H9 (cell line): ENCODE data around the gene IGFALS. TPM values are rescaled to one million over a fixed set of nuclear protein-coding genes. Genes with fewer than 3 reads are reported as not detected.
A peak's percentile ranks its signal among the peaks of the same experiment; 100 is the strongest.

Experiments used
- DNase-seq: peaks from one replicate; pipeline ENCODE4 v3.0.0-alpha.2; 2017
- H2AFZ ChIP-seq: one replicate; pipeline ENCODE4 v1.6.1; 2013; ENCODE audit warnings: mild to moderate bottlenecking, low read length, control low read depth, moderate library complexity
- H2AK5ac ChIP-seq: 2 replicates; pipeline ENCODE4 v1.6.1; 2013; ENCODE audit warnings: low read length, control low read depth, mixed read lengths; ENCODE audit not compliant: insufficient read length
- H2BK120ac ChIP-seq: one replicate; pipeline ENCODE4 v1.6.1; 2013; ENCODE audit warnings: low read depth, mild to moderate bottlenecking, low read length, control low read depth, inconsistent platforms; ENCODE audit not compliant: poor library complexity, severe bottlenecking
- H2BK12ac ChIP-seq: 2 replicates; pipeline ENCODE4 v1.6.1; 2013; ENCODE audit warnings: low read length, control low read depth, mixed read lengths, low read depth; ENCODE audit not compliant: insufficient read length
- H2BK15ac ChIP-seq: 2 replicates; pipeline ENCODE4 v1.6.1; 2013; ENCODE audit warnings: low read depth, low read length, control low read depth
- H2BK20ac ChIP-seq: one replicate; pipeline ENCODE4 v1.6.1; 2013; ENCODE audit warnings: low read depth, mild to moderate bottlenecking, low read length, control low read depth, inconsistent platforms; ENCODE audit not compliant: poor library complexity, severe bottlenecking
- H2BK5ac ChIP-seq: 2 replicates; pipeline ENCODE4 v1.6.1; 2013; ENCODE audit warnings: low read length, control low read depth, mixed read lengths; ENCODE audit not compliant: insufficient read length
- H3K14ac ChIP-seq: 2 replicates; pipeline ENCODE4 v1.6.1; 2013; ENCODE audit warnings: low read length, control low read depth; ENCODE audit not compliant: insufficient read depth
- H3K18ac ChIP-seq: 2 replicates; pipeline ENCODE4 v1.6.1; 2013; ENCODE audit warnings: low read depth, mild to moderate bottlenecking, mixed read lengths, low read length, control low read depth; ENCODE audit not compliant: insufficient read length
- H3K23ac ChIP-seq: 2 replicates; pipeline ENCODE4 v1.6.1; 2013; ENCODE audit warnings: low read length, control low read depth, mixed read lengths, low read depth; ENCODE audit not compliant: insufficient read length
- H3K23me2 ChIP-seq: 2 replicates; pipeline ENCODE4 v1.6.1; 2013; ENCODE audit warnings: low read depth, mild to moderate bottlenecking, mixed read lengths, low read length, control low read depth; ENCODE audit not compliant: insufficient read length, poor library complexity, severe bottlenecking
- H3K27ac ChIP-seq: 2 replicates; pipeline ENCODE4 v1.5.1; 2013; ENCODE audit warnings: low read length, control low read depth, mixed read lengths, low read depth; ENCODE audit not compliant: insufficient read length
- H3K27me3 ChIP-seq: 2 replicates; pipeline ENCODE4 v1.6.1; 2013; ENCODE audit warnings: low read length, control low read depth, inconsistent platforms; ENCODE audit not compliant: insufficient read depth
- H3K4ac ChIP-seq: 2 replicates; pipeline ENCODE4 v1.6.1; 2013; ENCODE audit warnings: low read depth, mild to moderate bottlenecking, control low read depth, inconsistent platforms, low read length, moderate library complexity
- H3K4me1 ChIP-seq: 2 replicates; pipeline ENCODE4 v1.6.1; 2013; ENCODE audit warnings: low read length, control low read depth, inconsistent platforms; ENCODE audit not compliant: insufficient read depth
- H3K4me2 ChIP-seq: 2 replicates; pipeline ENCODE4 v1.6.1; 2013; ENCODE audit warnings: low read length, control low read depth, mixed read lengths; ENCODE audit not compliant: insufficient read length, insufficient read depth
- H3K56ac ChIP-seq: 2 replicates; pipeline ENCODE4 v1.6.1; 2013; ENCODE audit warnings: low read depth, mild to moderate bottlenecking, mixed read lengths, low read length, control low read depth; ENCODE audit not compliant: insufficient read length
- H3K79me1 ChIP-seq: 2 replicates; pipeline ENCODE4 v1.6.1; 2013; ENCODE audit warnings: low read depth, mild to moderate bottlenecking, moderate library complexity, low read length, control low read depth, inconsistent platforms; ENCODE audit not compliant: insufficient read depth, poor library complexity, severe bottlenecking
- H3K79me2 ChIP-seq: 2 replicates; pipeline ENCODE4 v1.6.1; 2013; ENCODE audit warnings: low read length, control low read depth, inconsistent platforms; ENCODE audit not compliant: insufficient read depth
- H3K9ac ChIP-seq: 2 replicates; pipeline ENCODE4 v1.6.1; 2013; ENCODE audit warnings: low read length, control low read depth, mixed read lengths; ENCODE audit not compliant: insufficient read length; ENCODE audit errors: extremely low read depth
- H3K9me3 ChIP-seq: one replicate; pipeline ENCODE4 v1.6.1; 2013; ENCODE audit warnings: low read depth, low read length, inconsistent platforms; ENCODE audit not compliant: control insufficient read depth
- H3T11ph ChIP-seq: one replicate; pipeline ENCODE4 v1.6.1; 2013; ENCODE audit warnings: mild to moderate bottlenecking, low read length, control low read depth, inconsistent platforms
- H4K20me1 ChIP-seq: one replicate; pipeline ENCODE4 v1.6.1; 2013; ENCODE audit not compliant: control insufficient read depth, insufficient read length, insufficient read depth
- H4K5ac ChIP-seq: 2 replicates; pipeline ENCODE4 v1.6.1; 2013; ENCODE audit warnings: low read depth, mild to moderate bottlenecking, mixed read lengths, low read length, control low read depth; ENCODE audit not compliant: insufficient read length
- H4K8ac ChIP-seq: replicated peaks from 2 replicates; pipeline ENCODE4 v1.6.1; 2013; ENCODE audit warnings: low read length, control low read depth, mixed read lengths, low read depth; ENCODE audit not compliant: insufficient read length
- H4K91ac ChIP-seq: 2 replicates; pipeline ENCODE4 v1.6.1; 2013; ENCODE audit warnings: low read depth, mild to moderate bottlenecking, moderate library complexity, mixed read lengths, low read length, control low read depth; ENCODE audit not compliant: insufficient read length
- H3K27ac Mint-ChIP-seq, 3 experiments: 2 replicates in 2 of 3; 3 replicates in 1 of 3; pipeline ENCODE4 v1.8.0; 2020 to 2021; ENCODE audit warnings: mixed read lengths in 3 of 3, mild to moderate bottlenecking in 1 of 3, moderate library complexity in 1 of 3
- H3K27me3 Mint-ChIP-seq: 2 replicates; pipeline ENCODE4 v1.8.0; 2021; ENCODE audit warnings: low read depth, mild to moderate bottlenecking, moderate library complexity, mixed read lengths
- H3K36me3 Mint-ChIP-seq, 3 experiments: 2 replicates in 2 of 3; 3 replicates in 1 of 3; pipeline ENCODE4 v1.8.0; 2020 to 2021; ENCODE audit warnings: low read depth in 3 of 3, mixed read lengths in 3 of 3; ENCODE audit not compliant: insufficient read depth in 1 of 3
- H3K4me1 Mint-ChIP-seq, 2 experiments: 2 replicates each; pipeline ENCODE4 v1.8.0; 2020; ENCODE audit warnings: mixed read lengths in 2 of 2
- H3K4me3 Mint-ChIP-seq, 2 experiments: 2 replicates in 1 of 2; 3 replicates in 1 of 2; pipeline ENCODE4 v1.8.0; 2020 to 2021; ENCODE audit warnings: mild to moderate bottlenecking in 2 of 2, mixed read lengths in 2 of 2, moderate library complexity in 1 of 2
- H3K9me3 Mint-ChIP-seq, 2 experiments: 2 replicates in 1 of 2; 3 replicates in 1 of 2; pipeline ENCODE4 v1.8.0; 2020; ENCODE audit warnings: mild to moderate bottlenecking in 2 of 2, mixed read lengths in 2 of 2, moderate library complexity in 1 of 2
- WGBS: extraction: QIAGEN DNeasy Blood & Tissue Kit; methylation state at CpG from one replicate; pipeline ENCODE4 v1.1.7; 2013; ENCODE audit warnings: missing lambda C conversion rate, low lambda C conversion rate, mixed read lengths; ENCODE audit not compliant: insufficient read length; ENCODE audit errors: extremely low coverage; 5-methylcytosine and 5-hydroxymethylcytosine counted together
- total RNA-seq: library from RNA; stranded (reverse); gene quantifications from 2 replicates; pipeline ENCODE4 v1.2.1, GENCODE V29; 2021
- TF ChIP-seq, protein P1 (sequence below): fragments of 200-600 bp; sonication (generic); conservative IDR thresholded peaks from 3 replicates; pipeline ENCODE4 v1.8.0; 2021; ENCODE audit warnings: antibody characterized with exemption, mild to moderate bottlenecking

Gene IGFALS
- total RNA-seq, 1 experiment from 2014 or later, result not detected

DNA sequence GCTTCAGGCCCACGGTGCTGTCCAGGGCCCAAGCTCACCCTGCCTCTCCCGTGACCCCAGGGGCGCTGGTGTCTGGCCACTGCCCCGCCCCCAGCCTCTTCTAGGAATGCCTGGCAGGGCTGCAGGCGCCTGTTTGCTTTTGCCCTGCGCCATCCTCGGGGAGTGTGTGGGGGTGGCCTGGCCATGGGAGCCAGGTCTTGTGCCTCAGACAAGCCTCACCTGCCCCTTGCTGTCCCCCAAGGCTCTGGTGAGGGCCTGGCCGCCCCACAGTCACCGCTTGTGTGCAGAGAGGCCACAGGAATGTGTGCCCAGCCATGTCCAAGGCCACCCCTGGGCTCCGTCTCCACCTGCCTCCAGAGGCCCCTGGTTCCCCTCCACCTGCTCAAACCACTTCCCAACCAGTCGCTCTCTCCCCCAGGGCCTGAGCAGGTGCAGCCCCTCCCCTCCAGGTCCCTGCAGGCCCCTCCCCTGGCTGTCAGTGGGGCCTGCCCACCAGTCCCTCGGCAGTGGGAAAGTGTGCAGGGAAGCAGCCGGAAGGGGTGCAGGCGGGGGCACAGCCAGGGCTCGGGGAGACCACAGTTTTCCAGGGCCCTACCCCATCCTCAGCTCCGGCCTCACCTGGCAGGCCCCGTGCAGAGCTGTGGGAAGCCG, 841 bp upstream of the IGFALS start:
- Histone ChIP-seq H3K79me1 (no peaks in the 10 kb centered on the region), H2BK15ac (no peak overlapping the region), H3K56ac (no peak overlapping the region), H3K18ac (no peak overlapping the region), H3K14ac (no peak overlapping the region), H3K9me3 (no peaks in the 10 kb centered on the region), H3T11ph (no peak overlapping the region), H3K4ac (no peak overlapping the region), H3K23me2 (no peaks in the 10 kb centered on the region), H2AK5ac (no peak overlapping the region), H4K20me1 (no peaks in the 10 kb centered on the region), H2BK120ac (no peak overlapping the region), H3K79me2 (no peaks in the 10 kb centered on the region), H2BK5ac (no peak overlapping the region), H2BK20ac (no peak overlapping the region), H3K27me3 (no peaks in the 10 kb centered on the region), H3K9ac (no peak overlapping the region), H4K8ac (no peak overlapping the region), H4K5ac (no peak overlapping the region), H3K27ac (no peak overlapping the region), H3K23ac (no peak overlapping the region), H2AFZ (no peak overlapping the region), H3K4me1 (no peaks in the 10 kb centered on the region), H3K4me2 (no peak overlapping the region), H4K91ac (no peak overlapping the region), H2BK12ac (no peak overlapping the region)
- WGBS, result no CpG with 5 or more reads among the region's 18 CpGs
- Mint-ChIP-seq H3K4me3 (no peak overlapping the region; a peak in 2 of 5 replicates), H3K27ac (no peak overlapping the region), H3K36me3 (peaks cover 11 to 20% (median 15%) of the 10 kb centered on the region in 3 experiments), H3K27me3 (no peaks in the 10 kb centered on the region), H3K9me3 (peaks cover 25 to 27% of the 10 kb centered on the region in 2 experiments), H3K4me1 (no peaks in the 10 kb centered on the region)
- DNase-seq, result peak; percentile 28
- TF ChIP-seq, protein P1, sequence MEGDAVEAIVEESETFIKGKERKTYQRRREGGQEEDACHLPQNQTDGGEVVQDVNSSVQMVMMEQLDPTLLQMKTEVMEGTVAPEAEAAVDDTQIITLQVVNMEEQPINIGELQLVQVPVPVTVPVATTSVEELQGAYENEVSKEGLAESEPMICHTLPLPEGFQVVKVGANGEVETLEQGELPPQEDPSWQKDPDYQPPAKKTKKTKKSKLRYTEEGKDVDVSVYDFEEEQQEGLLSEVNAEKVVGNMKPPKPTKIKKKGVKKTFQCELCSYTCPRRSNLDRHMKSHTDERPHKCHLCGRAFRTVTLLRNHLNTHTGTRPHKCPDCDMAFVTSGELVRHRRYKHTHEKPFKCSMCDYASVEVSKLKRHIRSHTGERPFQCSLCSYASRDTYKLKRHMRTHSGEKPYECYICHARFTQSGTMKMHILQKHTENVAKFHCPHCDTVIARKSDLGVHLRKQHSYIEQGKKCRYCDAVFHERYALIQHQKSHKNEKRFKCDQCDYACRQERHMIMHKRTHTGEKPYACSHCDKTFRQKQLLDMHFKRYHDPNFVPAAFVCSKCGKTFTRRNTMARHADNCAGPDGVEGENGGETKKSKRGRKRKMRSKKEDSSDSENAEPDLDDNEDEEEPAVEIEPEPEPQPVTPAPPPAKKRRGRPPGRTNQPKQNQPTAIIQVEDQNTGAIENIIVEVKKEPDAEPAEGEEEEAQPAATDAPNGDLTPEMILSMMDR, result no peak
